B cell (primary cell): ENCODE measurements around the gene PLCB4.

Experiments used
- CTCF ChIP-seq: fragments of 200-600 bp; IDR thresholded peaks from one replicate; pipeline ENCODE4 v1.8.0; 2022; ENCODE audit warnings: antibody characterized with exemption, mild to moderate bottlenecking
- EZH2 ChIP-seq: IDR thresholded peaks from 2 replicates; pipeline ENCODE4 v1.6.1; 2012; ENCODE audit warnings: borderline replicate concordance, low read depth, mild to moderate bottlenecking, moderate library complexity, low read length; ENCODE audit not compliant: insufficient read depth, poor library complexity, severe bottlenecking

GRCh38 chr20:9066191-9066590 is 2.7 kb upstream of the PLCB4 start:
- TF ChIP-seq CTCF (no peak), EZH2 (no peak)
